RWPE1 (cell line): Measurements from ENCODE around the gene C16orf96.

Experiments
- CTCF ChIA-PET: fragments of 350-600 bp; sonication (Branson Sonifier 250); formaldehyde crosslinking; extraction: SDS; loops from one replicate; lab custom pipeline; 2021; lab: Yijun Ruan, JAX
- POLR2A ChIA-PET: fragments of 400-600 bp; formaldehyde crosslinking; extraction: SDS; loops from one replicate; lab custom pipeline; 2020; ENCODE audit warnings: antibody characterized with exemption; ENCODE audit not compliant: low non-redundant PET; lab: Yijun Ruan, JAX
- DNase-seq: peaks from one replicate; pipeline ENCODE4 v3.0.0; 2012; ENCODE audit warnings: low spot score
- H3K27ac ChIP-seq: fragments of 450-650 bp; 2 replicates; pipeline ENCODE4 v1.5.1; 2017
- TF ChIP-seq, protein P1 (sequence below): fragments of 450-650 bp; conservative IDR thresholded peaks from 2 replicates; pipeline ENCODE4 v1.5.1; 2017; ENCODE audit warnings: low read depth, mild to moderate bottlenecking

The C16orf96 gene

DNA sequence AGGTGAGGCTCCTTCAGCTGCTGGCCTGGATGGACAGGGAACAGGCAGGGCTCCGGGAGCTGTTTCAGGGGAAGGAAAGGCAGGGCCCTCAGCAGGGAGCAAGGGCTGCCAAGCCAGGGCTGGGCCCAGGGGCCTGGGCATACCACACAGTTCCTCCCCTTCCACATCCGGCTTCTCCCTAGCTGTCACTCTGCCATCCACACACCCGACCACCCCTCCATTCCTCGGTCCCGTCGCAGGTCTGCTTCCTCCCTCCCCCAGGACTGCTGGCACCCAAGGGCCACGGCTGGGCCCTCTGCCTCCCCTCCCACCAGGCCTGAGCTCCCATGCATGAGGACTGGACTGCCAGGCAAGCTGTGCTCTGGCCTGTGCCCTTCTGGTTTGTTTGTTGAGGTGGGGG, 41.5 kb upstream of the C16orf96 start:
- TF ChIP-seq, protein P1, sequence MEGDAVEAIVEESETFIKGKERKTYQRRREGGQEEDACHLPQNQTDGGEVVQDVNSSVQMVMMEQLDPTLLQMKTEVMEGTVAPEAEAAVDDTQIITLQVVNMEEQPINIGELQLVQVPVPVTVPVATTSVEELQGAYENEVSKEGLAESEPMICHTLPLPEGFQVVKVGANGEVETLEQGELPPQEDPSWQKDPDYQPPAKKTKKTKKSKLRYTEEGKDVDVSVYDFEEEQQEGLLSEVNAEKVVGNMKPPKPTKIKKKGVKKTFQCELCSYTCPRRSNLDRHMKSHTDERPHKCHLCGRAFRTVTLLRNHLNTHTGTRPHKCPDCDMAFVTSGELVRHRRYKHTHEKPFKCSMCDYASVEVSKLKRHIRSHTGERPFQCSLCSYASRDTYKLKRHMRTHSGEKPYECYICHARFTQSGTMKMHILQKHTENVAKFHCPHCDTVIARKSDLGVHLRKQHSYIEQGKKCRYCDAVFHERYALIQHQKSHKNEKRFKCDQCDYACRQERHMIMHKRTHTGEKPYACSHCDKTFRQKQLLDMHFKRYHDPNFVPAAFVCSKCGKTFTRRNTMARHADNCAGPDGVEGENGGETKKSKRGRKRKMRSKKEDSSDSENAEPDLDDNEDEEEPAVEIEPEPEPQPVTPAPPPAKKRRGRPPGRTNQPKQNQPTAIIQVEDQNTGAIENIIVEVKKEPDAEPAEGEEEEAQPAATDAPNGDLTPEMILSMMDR, result no peak
- H3K27ac ChIP-seq, result peak overlapping the region; percentile 34; the same call in 1 of the 2 replicates
- POLR2A ChIA-PET, result interaction anchor here (0.6 kb wide), 1 partner anchor 34 kb away, joined by 4 read pairs; no protein-coding TSS in a partner anchor
- no peak for DNase-seq
- CTCF ChIA-PET, result interaction anchor here (0.6 to 1.0 kb wide), 2 partner anchors 33 to 54 kb away, joined by 3 to 5 read pairs; no protein-coding TSS in a partner anchor

DNA sequence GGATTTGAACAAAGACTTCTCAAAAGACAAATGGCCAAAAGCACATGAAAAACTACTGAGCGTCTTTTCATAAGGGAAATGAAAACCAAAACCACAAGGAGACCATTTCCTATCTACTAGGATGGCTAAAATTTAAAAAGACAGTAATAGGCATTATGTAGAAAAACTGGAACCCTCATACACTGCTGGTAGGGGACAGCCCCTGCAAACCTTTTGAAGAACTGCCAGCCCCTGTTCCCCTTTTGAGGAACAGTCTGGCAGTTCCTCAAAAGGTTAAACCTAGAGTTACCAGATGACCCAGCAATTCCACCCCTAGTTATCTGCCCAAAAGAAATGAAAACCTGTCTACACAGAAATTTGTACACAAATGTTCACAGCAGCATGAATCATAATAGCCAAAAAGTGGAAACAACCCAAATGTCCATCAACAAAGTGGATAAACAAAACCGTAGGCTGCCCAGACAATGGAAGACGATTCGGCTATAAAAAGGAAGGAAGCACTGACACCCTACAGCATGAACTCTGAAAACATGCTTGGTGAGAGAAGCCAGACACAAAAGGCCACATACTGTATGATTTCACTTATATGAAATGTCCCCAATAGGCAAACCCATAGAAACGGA, 40.4 kb upstream of the C16orf96 start:
- CTCF ChIA-PET, result interaction anchor here (0.6 kb wide), 1 partner anchor 44 kb away, joined by 3 read pairs; no protein-coding TSS in a partner anchor
- POLR2A ChIA-PET, result interaction anchor here (0.6 kb wide), 1 partner anchor 21 kb away, joined by 4 read pairs; no protein-coding TSS in a partner anchor
- no peak overlapping the region for H3K27ac ChIP-seq
- TF ChIP-seq, protein P1, result no peak
- DNase-seq, result no peak

GRCh38 chr16:4517812-4518680, 38.1 kb upstream of the C16orf96 start:
- TF ChIP-seq, protein P1, result peak; percentile 54
- CTCF ChIA-PET, result interaction anchor here (0.6 to 0.9 kb wide), 2 partner anchors 21 to 30 kb away, joined by 3 to 4 read pairs; no protein-coding TSS in a partner anchor
- DNase-seq, result no peak
- POLR2A ChIA-PET, result no interaction called here
- no peak overlapping the region for H3K27ac ChIP-seq

GRCh38 chr16:4519274-4520058, 36.7 kb upstream of the C16orf96 start:
- CTCF ChIA-PET, result no interaction called here
- DNase-seq, result no peak
- POLR2A ChIA-PET, result no interaction called here
- 0 out of 2 replicates have a peak overlapping the region, but pooled peaks have one; percentile 1 for H3K27ac ChIP-seq
- TF ChIP-seq, protein P1, result no peak

- CTCF ChIA-PET, result no interaction called here
These were observed 35.2 kb upstream of the C16orf96 start for GRCh38 chr16:4520913-4521312.

More at GRCh38 chr16:4520913-4521312, 35.2 kb upstream of the C16orf96 start:
- H3K27ac ChIP-seq, result no peak overlapping the region
- no peak for DNase-seq
- TF ChIP-seq, protein P1, result no peak
- POLR2A ChIA-PET, result no interaction called here
